Activated T-helper 1 cell treated with anti-CD3 and anti-CD28 coated beads, Interleukin-12 subunit alpha, Interleukin-12 subunit beta, Interleukin-2, Interleukin-4 antibody, amounts not matched to agents 30 ng/mL and 10 ng/mL and 1 ng/mL, durations not matched to agents 14 hours and 24 hours and 36 hours (primary cell): ENCODE measurements around the gene APBB2. TPM values are rescaled to one million over a fixed set of nuclear protein-coding genes. Genes with fewer than 3 reads are reported as not detected.
"Not testable (repeated sequence)": the region's sequence is repeated elsewhere in the genome, so short reads cannot be mapped to it uniquely, and the experiment has no call there.

Experiments
- DNase-seq: peaks from one replicate; pipeline ENCODE4 v3.0.0; 2021; ENCODE audit warnings: low spot score
- H3K27ac Mint-ChIP-seq: one replicate; pipeline ENCODE4 v1.8.0; 2021; ENCODE audit warnings: mild to moderate bottlenecking, mixed read lengths
- H3K27me3 Mint-ChIP-seq: one replicate; pipeline ENCODE4 v1.8.0; 2022; ENCODE audit warnings: mild to moderate bottlenecking, moderate library complexity, mixed read lengths; ENCODE audit not compliant: insufficient read depth
- H3K36me3 Mint-ChIP-seq: one replicate; pipeline ENCODE4 v1.8.0; 2021; ENCODE audit warnings: low read depth, mixed read lengths
- H3K4me1 Mint-ChIP-seq: one replicate; pipeline ENCODE4 v1.8.0; 2021; ENCODE audit warnings: low read depth, mixed read lengths
- H3K4me3 Mint-ChIP-seq: one replicate; pipeline ENCODE4 v1.8.0; 2021; ENCODE audit warnings: mild to moderate bottlenecking, moderate library complexity, mixed read lengths
- H3K9me3 Mint-ChIP-seq: one replicate; pipeline ENCODE4 v1.8.0; 2021; ENCODE audit warnings: mixed read lengths
- intact Hi-C: fragments of 100-400 bp; cut with micrococcal nuclease; formaldehyde crosslinking; loops from one replicate; pipeline ENCODE4 v1.15.1; 2024
- total RNA-seq: library from RNA; stranded (reverse); gene quantifications from 2 replicates; pipeline ENCODE4 v1.2.3, GENCODE V29; 2022

APBB2 gene
- total RNA-seq, 1 donor from 2014 or later: 11.0 TPM

DNA sequence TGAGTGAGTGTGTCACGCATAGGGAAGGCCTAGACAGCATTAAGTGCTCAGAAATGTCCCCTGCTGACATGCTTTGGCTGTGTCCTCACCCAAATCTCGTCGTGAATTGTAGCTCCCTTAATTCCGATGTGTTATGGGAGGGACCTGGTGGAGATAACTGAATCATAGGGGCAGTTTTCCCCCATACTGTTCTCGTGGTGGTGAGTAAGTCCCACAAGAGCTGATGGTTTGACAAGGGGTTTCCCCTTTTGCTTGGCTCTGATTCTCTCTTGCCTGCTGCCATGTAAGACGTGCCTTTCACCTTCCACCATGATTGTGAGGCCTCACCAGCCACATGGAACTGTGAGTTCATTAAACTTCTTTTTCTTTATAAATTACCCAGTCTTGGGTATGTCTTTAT is 386.6 kb downstream of the APBB2 start:
- Mint-ChIP-seq H3K4me1 (no peaks in the 10 kb centered on the region), H3K36me3 (no peaks in the 10 kb centered on the region), H3K27ac (no peak overlapping the region), H3K27me3 (peaks cover 6% of the 10 kb centered on the region), H3K9me3 (no peaks in the 10 kb centered on the region), H3K4me3 (no peak overlapping the region)
- DNase-seq: no peak
- intact Hi-C loops: no loop called here

- Mint-ChIP-seq H3K9me3 (no peaks in the 10 kb centered on the region), H3K4me3 (no peak overlapping the region), H3K4me1 (no peaks in the 10 kb centered on the region), H3K27me3 (peaks cover 6% of the 10 kb centered on the region), H3K36me3 (no peaks in the 10 kb centered on the region), H3K27ac (no peak overlapping the region)
- DNase-seq: no peak
- intact Hi-C loops: no loop called here
These were observed 387.5 kb downstream of the APBB2 start for GRCh38 chr4:40826821-40827220.

DNA sequence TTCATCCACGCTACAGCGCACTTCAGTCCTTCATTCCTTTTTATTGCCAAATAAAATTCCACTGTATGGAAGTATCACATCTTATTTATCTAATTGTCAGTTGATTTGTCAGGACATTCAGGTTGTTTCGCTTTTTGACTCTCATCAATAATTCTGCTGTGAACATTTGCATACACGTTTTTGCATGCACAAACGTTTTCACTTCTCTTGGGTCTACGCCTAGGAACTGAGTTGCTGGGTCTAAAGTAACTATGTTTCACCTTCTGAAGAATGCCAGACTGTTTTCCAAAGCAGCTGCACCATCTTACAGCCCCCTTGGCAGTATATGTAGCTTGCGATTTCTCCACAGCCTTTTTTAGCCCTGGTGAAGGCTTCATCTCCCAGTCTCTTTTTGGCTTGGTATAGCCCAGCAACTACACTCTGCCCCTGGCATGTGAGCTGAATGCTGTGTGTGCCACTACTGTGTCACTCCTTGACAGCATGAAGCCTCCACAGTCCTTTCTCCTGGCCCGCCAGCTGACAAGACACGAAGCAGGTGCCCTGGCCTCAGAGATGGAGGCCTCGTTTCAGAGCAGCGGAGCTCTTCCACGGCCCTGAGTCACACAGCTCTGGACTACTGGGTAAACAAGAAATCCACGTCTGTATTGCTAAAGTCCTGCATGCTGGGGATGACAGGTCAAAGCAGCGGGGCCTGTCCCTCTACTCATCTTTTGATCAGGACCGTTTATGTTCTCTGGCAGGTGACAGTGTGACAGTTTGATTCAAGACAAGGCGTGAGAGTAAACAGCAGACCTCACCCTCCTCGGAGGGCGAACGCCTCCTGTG is 389.1 kb downstream of the APBB2 start:
- no peaks in the 10 kb centered on the region for H3K36me3 Mint-ChIP-seq
- intact Hi-C loops: no loop called here
- no peaks in the 10 kb centered on the region for H3K9me3 Mint-ChIP-seq
- no peak overlapping the region for H3K27ac Mint-ChIP-seq
- H3K27me3 Mint-ChIP-seq: peaks cover 5% of the 10 kb centered on the region
- H3K4me1 Mint-ChIP-seq: no peaks in the 10 kb centered on the region
- no peak overlapping the region for H3K4me3 Mint-ChIP-seq
- no peak for DNase-seq

- Mint-ChIP-seq H3K36me3 (no peaks in the 10 kb centered on the region), H3K9me3 (no peaks in the 10 kb centered on the region), H3K27ac (no peak overlapping the region), H3K4me3 (no peak overlapping the region), H3K4me1 (no peaks in the 10 kb centered on the region), H3K27me3 (peaks cover 2% of the 10 kb centered on the region)
- no peak for DNase-seq
- intact Hi-C loops: no loop called here
These were observed 391.7 kb downstream of the APBB2 start for GRCh38 chr4:40822420-40823166.

DNA sequence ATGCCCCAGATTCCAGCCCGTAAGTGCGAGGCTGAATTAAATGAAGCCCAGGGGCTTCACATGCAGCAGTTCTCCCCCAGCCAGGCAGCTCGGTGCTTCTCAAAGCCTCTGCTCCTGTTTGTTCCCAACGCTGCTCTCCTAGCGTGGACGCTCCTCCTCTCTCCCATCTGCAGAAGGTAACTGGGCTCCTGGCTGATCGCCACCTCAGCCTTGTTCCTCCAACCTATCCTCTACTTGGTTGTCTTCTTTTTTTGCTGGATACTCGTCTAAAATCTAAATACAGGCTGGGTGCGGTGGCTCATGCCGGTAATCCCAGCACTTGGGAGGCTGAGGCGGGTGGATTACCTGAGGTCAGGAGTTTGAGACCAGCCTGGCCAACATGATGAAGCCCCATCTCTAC is 394.2 kb downstream of the APBB2 start:
- H3K27me3 Mint-ChIP-seq: peaks cover 2% of the 10 kb centered on the region
- no peaks in the 10 kb centered on the region for H3K4me1 Mint-ChIP-seq
- no peak overlapping the region for H3K27ac Mint-ChIP-seq
- intact Hi-C loops: no loop called here
- no peaks in the 10 kb centered on the region for H3K9me3 Mint-ChIP-seq
- no peak overlapping the region for H3K4me3 Mint-ChIP-seq
- DNase-seq: no peak
- H3K36me3 Mint-ChIP-seq: no peaks in the 10 kb centered on the region

DNA sequence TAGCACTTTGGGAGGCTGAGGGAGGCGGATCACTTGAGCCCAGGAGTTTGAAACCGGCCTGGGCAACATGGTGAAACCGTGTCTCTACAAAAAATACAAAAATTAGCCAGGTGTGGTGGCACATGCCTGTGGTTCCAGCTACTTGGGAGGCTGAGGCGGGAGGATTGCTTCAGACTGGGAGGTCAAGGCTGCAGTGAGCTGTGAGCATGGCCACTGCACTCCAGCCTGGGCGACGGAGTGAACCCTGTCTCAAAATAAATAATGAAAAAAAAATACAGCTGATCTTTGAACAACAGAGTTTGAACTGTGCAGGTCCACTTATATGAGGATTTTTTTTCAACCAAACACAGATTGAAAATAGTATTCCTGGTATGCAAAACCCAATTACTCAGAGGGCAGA is 397.2 kb downstream of the APBB2 start:
- intact Hi-C loops, H3K4me3 Mint-ChIP-seq, H3K27ac Mint-ChIP-seq, H3K9me3 Mint-ChIP-seq, H3K36me3 Mint-ChIP-seq, H3K4me1 Mint-ChIP-seq, H3K27me3 Mint-ChIP-seq, DNase-seq: not testable (repeated sequence)

GRCh38 chr4:40812856-40813255 is 401.5 kb downstream of the APBB2 start:
- no peaks in the 10 kb centered on the region for H3K36me3 Mint-ChIP-seq
- DNase-seq: no peak
- intact Hi-C loops: no loop called here
- no peaks in the 10 kb centered on the region for H3K4me1 Mint-ChIP-seq
- H3K9me3 Mint-ChIP-seq: no peaks in the 10 kb centered on the region
- H3K27ac Mint-ChIP-seq: no peak overlapping the region
- peaks cover 13% of the 10 kb centered on the region for H3K27me3 Mint-ChIP-seq
- no peak overlapping the region for H3K4me3 Mint-ChIP-seq

DNA sequence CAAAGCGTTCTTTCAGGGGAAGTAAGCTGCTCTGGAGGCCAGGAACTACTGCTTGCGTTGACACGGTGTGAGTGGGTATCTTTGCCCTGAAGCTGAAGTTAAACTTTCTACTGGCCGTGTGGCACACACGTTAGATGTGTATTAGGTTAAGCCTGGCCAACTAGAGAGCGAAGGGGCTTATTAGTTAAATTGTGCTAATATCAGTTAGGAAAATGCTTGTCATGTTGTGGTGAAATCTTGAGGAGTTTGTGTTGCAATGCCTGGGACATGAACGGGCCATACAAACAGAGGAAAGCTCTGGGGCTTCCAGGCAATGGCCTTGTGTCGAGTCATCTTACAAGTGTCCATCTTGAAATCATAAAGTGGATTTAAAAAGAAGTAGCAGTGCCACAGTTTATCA is 402.0 kb downstream of the APBB2 start:
- H3K27me3 Mint-ChIP-seq: peaks cover 13% of the 10 kb centered on the region
- no peaks in the 10 kb centered on the region for H3K9me3 Mint-ChIP-seq
- DNase-seq: no peak
- H3K4me3 Mint-ChIP-seq: no peak overlapping the region
- H3K4me1 Mint-ChIP-seq: no peaks in the 10 kb centered on the region
- intact Hi-C loops: no loop called here
- no peaks in the 10 kb centered on the region for H3K36me3 Mint-ChIP-seq
- H3K27ac Mint-ChIP-seq: no peak overlapping the region

GRCh38 chr4:40811956-40812355 is 402.4 kb downstream of the APBB2 start:
- Mint-ChIP-seq H3K4me3 (no peak overlapping the region), H3K9me3 (no peaks in the 10 kb centered on the region)
- intact Hi-C loops: no loop called here

DNA sequence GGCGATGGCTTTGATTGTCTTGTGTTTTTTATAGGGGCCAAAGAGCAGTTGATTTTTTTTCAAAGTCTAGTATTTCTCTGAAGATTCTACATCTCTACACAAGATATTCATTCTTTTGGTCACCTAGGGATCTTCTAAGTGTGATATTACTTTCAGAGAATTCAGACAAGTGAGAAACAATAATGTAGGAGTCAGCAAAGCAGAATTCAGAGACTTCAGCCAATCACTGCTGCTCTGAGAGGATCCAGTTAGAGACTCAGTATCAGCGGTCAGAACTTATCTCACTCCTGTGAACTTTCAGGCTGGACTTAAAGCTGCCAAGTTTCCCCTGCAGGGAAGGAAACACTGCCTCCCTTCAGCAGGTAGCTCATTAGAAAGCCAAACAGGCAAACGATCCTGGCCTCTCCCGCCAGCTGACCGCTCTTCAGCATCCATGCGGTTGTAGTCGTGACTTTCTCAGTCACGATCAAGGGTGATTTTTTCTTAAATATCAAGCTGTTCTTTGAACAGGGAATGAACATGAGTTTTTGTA is 405.4 kb downstream of the APBB2 start:
- no peaks in the 10 kb centered on the region for H3K4me1 Mint-ChIP-seq
- H3K27me3 Mint-ChIP-seq: peaks cover 15% of the 10 kb centered on the region
- no peak overlapping the region for H3K4me3 Mint-ChIP-seq
- H3K9me3 Mint-ChIP-seq: no peaks in the 10 kb centered on the region
- no peaks in the 10 kb centered on the region for H3K36me3 Mint-ChIP-seq
- no peak overlapping the region for H3K27ac Mint-ChIP-seq
- intact Hi-C loops: no loop called here
- DNase-seq: no peak

More at GRCh38 chr4:40811956-40812355, 402.4 kb downstream of the APBB2 start:
- Mint-ChIP-seq H3K27ac (no peak overlapping the region), H3K36me3 (no peaks in the 10 kb centered on the region), H3K27me3 (peaks cover 13% of the 10 kb centered on the region), H3K4me1 (no peaks in the 10 kb centered on the region)
- DNase-seq: no peak

- H3K27me3 Mint-ChIP-seq: peaks cover 15% of the 10 kb centered on the region
- H3K4me3 Mint-ChIP-seq: no peak overlapping the region
- no peak for DNase-seq
- intact Hi-C loops: no loop called here
- no peaks in the 10 kb centered on the region for H3K36me3 Mint-ChIP-seq
- H3K27ac Mint-ChIP-seq: no peak overlapping the region
- H3K4me1 Mint-ChIP-seq: no peaks in the 10 kb centered on the region
- H3K9me3 Mint-ChIP-seq: no peaks in the 10 kb centered on the region
These were observed 409.7 kb downstream of the APBB2 start for GRCh38 chr4:40804598-40804997.

DNA sequence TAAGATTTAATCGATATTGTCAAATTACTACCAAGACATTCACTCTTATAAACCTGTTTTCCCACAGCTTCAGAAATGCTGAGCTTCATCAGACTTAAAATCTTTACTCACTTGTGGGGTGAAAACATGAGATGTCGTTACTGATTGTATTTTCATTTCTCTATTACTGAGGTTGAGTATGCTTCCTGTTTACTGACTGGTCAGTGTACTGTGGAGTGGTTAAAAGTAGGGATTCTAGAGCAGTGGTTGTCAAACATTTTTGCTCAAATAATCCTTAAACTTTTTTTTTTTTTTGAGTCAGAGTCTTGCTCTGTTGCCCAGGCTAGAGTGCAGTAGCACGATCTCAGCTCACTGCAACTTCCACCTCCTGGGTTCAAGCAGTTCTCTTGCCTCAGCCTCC is 414.3 kb downstream of the APBB2 start:
- Mint-ChIP-seq H3K36me3 (no peaks in the 10 kb centered on the region), H3K27me3 (peaks cover 2% of the 10 kb centered on the region), H3K27ac (no peak overlapping the region), H3K9me3 (no peaks in the 10 kb centered on the region), H3K4me3 (no peak overlapping the region), H3K4me1 (no peaks in the 10 kb centered on the region)
- DNase-seq: no peak
- intact Hi-C loops: no loop called here

GRCh38 chr4:40789771-40790170 is 424.6 kb downstream of the APBB2 start:
- peaks cover 6% of the 10 kb centered on the region for H3K27me3 Mint-ChIP-seq
- no peak overlapping the region for H3K27ac Mint-ChIP-seq
- no peak overlapping the region for H3K4me3 Mint-ChIP-seq
- H3K4me1 Mint-ChIP-seq: no peaks in the 10 kb centered on the region
- no peaks in the 10 kb centered on the region for H3K36me3 Mint-ChIP-seq
- no peak for DNase-seq
- H3K9me3 Mint-ChIP-seq: no peaks in the 10 kb centered on the region
- intact Hi-C loops: no loop called here
